ENCODE results near the gene LHX5. TPM values are rescaled to one million over a fixed set of nuclear protein-coding genes. Genes with fewer than 3 reads are reported as not detected.

The LHX5 gene
- total RNA-seq, 1 donor from 2014 or later = 3.1 TPM

GRCh38 chr12:113428482-113428881 lies 43.2 kb downstream of the LHX5 start:
- H3K36me3 Mint-ChIP-seq (ENCODE audit: unreplicated experiment) = no peaks in the 10 kb centered on the region
- H3K9me3 Mint-ChIP-seq (ENCODE audit: unreplicated experiment) = peaks cover 4% of the 10 kb centered on the region
- peaks cover 6% of the 10 kb centered on the region for H3K27me3 Mint-ChIP-seq (ENCODE audit: unreplicated experiment)
- no peak overlapping the region for H3K27ac Mint-ChIP-seq (ENCODE audit: unreplicated experiment)
- DNase-seq = no peak
- no peaks in the 10 kb centered on the region for H3K4me1 Mint-ChIP-seq (ENCODE audit: low read depth, unreplicated experiment)
- no peak overlapping the region for H3K4me3 Mint-ChIP-seq (ENCODE audit: unreplicated experiment)
- TF ChIP-seq CTCF (IDR thresholded peaks at IDR 0.05; ENCODE audit: partially characterized antibody, unreplicated experiment) = no peak

GRCh38 chr12:113427882-113428281 lies 43.8 kb downstream of the LHX5 start:
- H3K27me3 Mint-ChIP-seq (ENCODE audit: unreplicated experiment) = peaks cover 6% of the 10 kb centered on the region
- no peaks in the 10 kb centered on the region for H3K36me3 Mint-ChIP-seq (ENCODE audit: unreplicated experiment)
- no peaks in the 10 kb centered on the region for H3K4me1 Mint-ChIP-seq (ENCODE audit: low read depth, unreplicated experiment)
- peaks cover 5% of the 10 kb centered on the region for H3K9me3 Mint-ChIP-seq (ENCODE audit: unreplicated experiment)
- H3K4me3 Mint-ChIP-seq (ENCODE audit: unreplicated experiment) = no peak overlapping the region
- no peak for DNase-seq
- H3K27ac Mint-ChIP-seq (ENCODE audit: unreplicated experiment) = no peak overlapping the region
- TF ChIP-seq CTCF (IDR thresholded peaks at IDR 0.05; ENCODE audit: partially characterized antibody, unreplicated experiment) = no peak

GRCh38 chr12:113425960-113426453 lies 45.7 kb downstream of the LHX5 start:
- Mint-ChIP-seq H3K4me3 (ENCODE audit: unreplicated experiment) (no peak overlapping the region), H3K36me3 (ENCODE audit: unreplicated experiment) (no peaks in the 10 kb centered on the region), H3K27me3 (ENCODE audit: unreplicated experiment) (peaks cover 5% of the 10 kb centered on the region), H3K9me3 (ENCODE audit: unreplicated experiment) (peaks cover 4% of the 10 kb centered on the region), H3K4me1 (ENCODE audit: low read depth, unreplicated experiment) (no peaks in the 10 kb centered on the region), H3K27ac (ENCODE audit: unreplicated experiment) (peak overlapping the region; percentile 6)
- no peak for TF ChIP-seq CTCF (IDR thresholded peaks at IDR 0.05; ENCODE audit: partially characterized antibody, unreplicated experiment)
- DNase-seq = no peak

- no peaks in the 10 kb centered on the region for H3K4me1 Mint-ChIP-seq (ENCODE audit: low read depth, unreplicated experiment)
- H3K36me3 Mint-ChIP-seq (ENCODE audit: unreplicated experiment) = no peaks in the 10 kb centered on the region
- DNase-seq = peak; percentile 84
- H3K27ac Mint-ChIP-seq (ENCODE audit: unreplicated experiment) = no peak overlapping the region
- no peak overlapping the region for H3K4me3 Mint-ChIP-seq (ENCODE audit: unreplicated experiment)
- peak; percentile 95 for TF ChIP-seq CTCF (IDR thresholded peaks at IDR 0.05; ENCODE audit: partially characterized antibody, unreplicated experiment)
- peaks cover 7% of the 10 kb centered on the region for H3K27me3 Mint-ChIP-seq (ENCODE audit: unreplicated experiment)
- H3K9me3 Mint-ChIP-seq (ENCODE audit: unreplicated experiment) = peaks cover 4% of the 10 kb centered on the region
These were observed 46.5 kb downstream of the LHX5 start for GRCh38 chr12:113424915-113425823.

GRCh38 chr12:113424456-113424855 lies 47.2 kb downstream of the LHX5 start:
- Mint-ChIP-seq H3K4me3 (ENCODE audit: unreplicated experiment) (no peak overlapping the region), H3K27ac (ENCODE audit: unreplicated experiment) (no peak overlapping the region)

More at GRCh38 chr12:113424456-113424855, 47.2 kb downstream of the LHX5 start:
- no peak for DNase-seq
- no peaks in the 10 kb centered on the region for H3K36me3 Mint-ChIP-seq (ENCODE audit: unreplicated experiment)
- H3K9me3 Mint-ChIP-seq (ENCODE audit: unreplicated experiment) = peaks cover 4% of the 10 kb centered on the region
- TF ChIP-seq CTCF (IDR thresholded peaks at IDR 0.05; ENCODE audit: partially characterized antibody, unreplicated experiment) = no peak
- H3K27me3 Mint-ChIP-seq (ENCODE audit: unreplicated experiment) = peaks cover 7% of the 10 kb centered on the region
- no peaks in the 10 kb centered on the region for H3K4me1 Mint-ChIP-seq (ENCODE audit: low read depth, unreplicated experiment)

Data from glutamatergic neuron (in vitro differentiated cells).